Uterus (tissue), 2 donors: ENCODE results near the gene AFAP1L1.

ENCODE experiments used
- CTCF ChIP-seq, 4 experiments: fragments of 200-600 bp in 2 of 4; fragments of 450-650 bp in 2 of 4; sonication (generic) in 2 of 4; IDR thresholded peaks; one replicate each; pipeline ENCODE4 v1.5.1; 2016 to 2019; ENCODE audit warnings: antibody characterized with exemption in 4 of 4, mild to moderate bottlenecking in 2 of 4, moderate library complexity in 1 of 4
- POLR2A ChIP-seq, 2 donors: fragments of 450-650 bp; IDR thresholded peaks; one replicate each; pipeline ENCODE4 v1.6.1; 2016; ENCODE audit warnings: antibody characterized with exemption in 2 of 2, mild to moderate bottlenecking in 1 of 2, moderate library complexity in 1 of 2

DNA sequence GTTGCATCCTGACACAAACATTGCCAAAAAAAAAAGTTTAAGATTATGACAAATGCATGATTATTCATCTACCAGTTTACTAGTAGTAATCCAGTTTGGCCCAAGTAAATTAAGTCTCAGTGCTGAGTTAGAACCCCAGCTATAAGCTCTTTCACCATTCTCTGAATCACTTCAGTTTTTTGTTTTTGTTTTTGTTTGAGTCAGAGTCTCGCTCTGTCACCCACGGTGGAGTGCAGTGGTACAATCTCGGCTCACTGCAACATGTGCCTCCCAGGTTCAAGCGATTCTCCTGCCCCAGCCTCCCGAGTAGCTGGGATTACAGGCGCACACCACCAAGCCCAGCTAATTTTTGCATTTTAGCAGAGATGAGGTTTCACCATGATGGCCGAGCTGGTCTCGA lies 84.7 kb downstream of the AFAP1L1 start:
- TF ChIP-seq CTCF (IDR thresholded peaks at IDR 0.05) (no peak), POLR2A (IDR thresholded peaks at IDR 0.05) (no peak)
